ENCODE measurements around the gene TMEM141.
"Not testable (repeated sequence)": the region's sequence is repeated elsewhere in the genome, so short reads cannot be mapped to it uniquely, and the experiment has no call there.

TMEM141 gene

DNA sequence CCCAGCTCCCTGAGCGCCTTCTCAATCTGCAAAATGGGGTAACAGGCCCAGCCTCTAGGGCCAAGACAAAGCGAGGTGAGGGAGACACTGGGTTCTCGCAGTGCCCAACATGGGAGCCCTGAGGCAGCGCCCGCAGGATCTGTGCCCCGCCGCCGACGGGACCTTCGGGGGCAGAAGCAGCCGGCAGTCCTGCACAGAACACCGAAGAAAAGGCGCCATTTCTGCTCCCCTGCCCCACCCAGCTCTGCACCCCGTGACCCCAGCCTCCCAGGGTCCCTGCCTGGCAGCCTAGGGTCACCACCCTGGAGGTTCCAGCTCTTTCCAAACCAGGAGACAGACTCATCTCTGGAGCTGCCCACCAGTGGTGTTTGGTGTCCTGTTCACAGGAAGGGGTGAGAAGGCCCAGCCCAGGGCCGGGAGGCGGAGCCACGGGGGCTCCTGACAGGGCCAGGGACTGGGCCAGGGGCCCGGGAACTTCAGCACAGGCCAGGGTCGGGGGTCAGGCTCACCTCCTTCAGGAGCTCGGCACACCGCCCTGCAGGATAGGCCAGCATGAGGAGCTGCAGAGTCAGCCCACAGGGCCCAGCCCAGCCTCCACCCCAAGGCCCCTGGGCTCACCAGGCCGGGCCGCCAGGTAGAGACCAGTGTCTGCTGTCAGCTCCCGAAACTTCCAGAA, 36.4 kb upstream of the TMEM141 start:
- ChIA-PET CTCF (interaction anchor here (0.6 kb wide), 1 partner anchor 9 kb away, joined by 3 read pairs; no protein-coding TSS in a partner anchor), POLR2A (ENCODE audit: low non-redundant PET) (interaction anchor here (0.7 kb wide), 1 partner anchor 298 kb away, joined by 3 read pairs; no protein-coding TSS in a partner anchor)
- TF ChIP-seq, protein P1, sequence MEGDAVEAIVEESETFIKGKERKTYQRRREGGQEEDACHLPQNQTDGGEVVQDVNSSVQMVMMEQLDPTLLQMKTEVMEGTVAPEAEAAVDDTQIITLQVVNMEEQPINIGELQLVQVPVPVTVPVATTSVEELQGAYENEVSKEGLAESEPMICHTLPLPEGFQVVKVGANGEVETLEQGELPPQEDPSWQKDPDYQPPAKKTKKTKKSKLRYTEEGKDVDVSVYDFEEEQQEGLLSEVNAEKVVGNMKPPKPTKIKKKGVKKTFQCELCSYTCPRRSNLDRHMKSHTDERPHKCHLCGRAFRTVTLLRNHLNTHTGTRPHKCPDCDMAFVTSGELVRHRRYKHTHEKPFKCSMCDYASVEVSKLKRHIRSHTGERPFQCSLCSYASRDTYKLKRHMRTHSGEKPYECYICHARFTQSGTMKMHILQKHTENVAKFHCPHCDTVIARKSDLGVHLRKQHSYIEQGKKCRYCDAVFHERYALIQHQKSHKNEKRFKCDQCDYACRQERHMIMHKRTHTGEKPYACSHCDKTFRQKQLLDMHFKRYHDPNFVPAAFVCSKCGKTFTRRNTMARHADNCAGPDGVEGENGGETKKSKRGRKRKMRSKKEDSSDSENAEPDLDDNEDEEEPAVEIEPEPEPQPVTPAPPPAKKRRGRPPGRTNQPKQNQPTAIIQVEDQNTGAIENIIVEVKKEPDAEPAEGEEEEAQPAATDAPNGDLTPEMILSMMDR (conservative IDR thresholded peaks at IDR 0.05; ENCODE audit: low read depth), result no peak
- no peak for DNase-seq (ENCODE audit: low spot score)
- no peak overlapping the region for H3K27ac ChIP-seq

DNA sequence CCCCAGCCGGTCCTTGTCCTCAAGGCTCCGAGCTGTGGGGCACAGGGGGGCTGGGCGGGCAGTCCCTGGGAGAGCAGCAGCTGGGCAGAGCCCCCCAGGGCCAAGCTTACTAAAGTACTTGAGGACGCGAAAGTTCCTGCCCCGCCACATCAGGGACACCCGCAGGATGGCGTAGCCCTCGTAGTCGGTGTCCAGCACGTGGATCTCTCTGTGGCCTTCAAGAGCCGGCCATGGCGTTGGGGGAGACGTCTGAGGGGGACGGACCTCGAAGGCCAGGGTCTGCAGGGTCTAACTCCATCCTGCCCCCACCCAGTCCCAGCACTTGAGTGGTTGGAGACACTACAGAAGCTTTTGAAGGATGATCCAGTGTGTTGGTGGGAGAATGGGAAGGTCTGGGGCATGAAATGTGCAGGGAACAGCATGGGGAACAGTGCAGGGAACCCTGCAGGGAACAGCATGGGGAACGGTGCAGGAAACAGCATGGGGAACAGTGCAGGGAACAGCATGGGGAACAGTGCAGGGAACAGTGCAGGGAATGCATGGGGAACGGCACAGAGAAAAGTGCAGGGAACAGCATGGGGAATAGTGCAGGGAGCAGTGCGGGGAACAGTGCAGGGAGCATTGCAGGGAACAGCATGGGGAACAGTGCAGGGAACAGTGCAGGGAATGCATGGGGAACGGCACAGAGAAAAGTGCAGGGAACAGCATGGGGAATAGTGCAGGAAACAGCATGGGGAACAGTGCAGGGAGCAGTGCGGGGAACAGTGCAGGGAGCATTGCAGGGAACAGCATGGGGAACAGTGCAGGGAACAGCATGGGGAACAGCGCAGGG, 35.6 kb upstream of the TMEM141 start:
- DNase-seq (ENCODE audit: low spot score); H3K27ac ChIP-seq; CTCF ChIA-PET; POLR2A ChIA-PET (ENCODE audit: low non-redundant PET): not testable (repeated sequence)

DNA sequence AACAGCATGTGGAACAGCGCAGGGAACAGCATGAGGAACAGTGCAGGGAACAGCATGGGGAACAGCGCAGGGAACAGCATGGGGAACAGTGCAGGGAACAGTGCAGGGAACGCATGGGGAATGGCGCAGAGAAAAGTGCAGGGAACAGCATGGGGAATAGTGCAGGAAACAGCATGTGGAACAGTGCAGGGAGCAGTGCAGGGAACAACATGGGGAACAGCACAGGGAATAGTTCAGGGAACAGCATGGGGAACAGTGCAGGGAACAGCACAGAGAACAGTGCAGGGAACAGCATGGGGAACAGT, 35.1 kb upstream of the TMEM141 start:
- ChIA-PET CTCF (no interaction called here), POLR2A (ENCODE audit: low non-redundant PET) (no interaction called here)
- no peak overlapping the region for H3K27ac ChIP-seq
- DNase-seq (ENCODE audit: low spot score), result no peak
- TF ChIP-seq, protein P1 (conservative IDR thresholded peaks at IDR 0.05; ENCODE audit: low read depth), result no peak

DNA sequence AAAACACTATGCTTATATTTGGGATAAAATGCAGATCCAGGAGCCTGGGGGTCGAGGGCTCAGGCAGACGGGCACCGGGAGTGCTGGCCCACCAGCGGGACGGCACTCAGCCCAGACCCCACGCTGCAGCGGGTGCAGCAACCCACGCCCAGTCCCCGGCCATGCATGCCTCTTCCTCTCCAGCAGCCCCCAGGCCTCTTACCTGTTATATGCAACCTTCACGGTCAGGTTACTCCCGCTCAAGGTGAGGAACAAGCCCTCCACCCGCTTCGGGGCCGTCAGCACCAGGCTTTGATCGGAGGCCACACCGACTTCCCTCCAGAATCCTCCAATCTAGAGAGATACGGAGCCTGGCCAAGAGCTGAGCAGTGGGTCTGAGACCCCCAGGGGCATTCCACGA, 34.3 kb upstream of the TMEM141 start:
- no peak overlapping the region for H3K27ac ChIP-seq
- ChIA-PET CTCF (no interaction called here), POLR2A (ENCODE audit: low non-redundant PET) (no interaction called here)
- TF ChIP-seq, protein P1 (conservative IDR thresholded peaks at IDR 0.05; ENCODE audit: low read depth), result no peak
- DNase-seq (ENCODE audit: low spot score), result no peak

DNA sequence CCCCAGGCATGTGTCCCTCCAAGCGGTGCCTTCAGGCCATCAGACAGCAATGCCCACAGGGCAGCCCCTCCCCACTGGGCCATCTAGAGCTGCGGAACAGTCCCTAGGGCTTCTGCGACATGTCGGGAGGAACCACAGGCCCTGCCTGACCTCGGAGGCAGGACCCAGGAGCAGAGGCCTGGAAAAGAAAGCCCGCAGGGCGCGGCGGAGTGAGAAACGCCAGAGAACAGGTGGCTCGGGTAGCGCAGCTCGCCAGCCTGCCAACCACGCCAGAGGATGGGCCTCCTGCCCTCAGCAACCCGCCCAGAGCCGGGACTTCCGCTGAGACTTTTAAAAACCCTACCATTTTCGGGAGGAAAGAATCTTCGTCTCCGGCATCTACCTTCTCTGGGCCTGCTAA, 33.8 kb upstream of the TMEM141 start:
- TF ChIP-seq, protein P1 (conservative IDR thresholded peaks at IDR 0.05; ENCODE audit: low read depth), result no peak
- ChIA-PET CTCF (interaction anchor here (0.5 to 1.3 kb wide), 3 partner anchors 19 to 341 kb away, joined by 3 to 11 read pairs (median 5); no protein-coding TSS in a partner anchor), POLR2A (ENCODE audit: low non-redundant PET) (no interaction called here)
- H3K27ac ChIP-seq, result no peak overlapping the region
- DNase-seq (ENCODE audit: low spot score), result no peak

DNA sequence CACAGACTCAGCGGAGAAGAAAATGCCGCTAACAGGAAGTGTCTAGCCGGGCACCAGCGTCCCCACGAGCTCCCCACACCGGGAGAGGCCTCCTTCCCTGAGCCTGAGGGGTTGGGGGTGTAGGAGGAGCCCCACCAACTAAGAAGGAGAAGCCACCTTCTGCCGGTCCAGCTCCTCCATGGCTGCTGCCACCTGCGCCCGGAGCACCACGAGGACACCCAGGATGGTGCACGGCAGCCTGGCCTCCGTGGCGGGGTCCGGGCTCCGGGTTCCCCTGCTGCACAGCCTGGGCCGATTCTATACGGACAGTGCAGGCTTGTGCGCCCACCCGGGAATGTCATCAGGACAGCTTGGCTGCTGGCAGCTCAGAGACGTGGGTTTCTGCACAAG, 33.4 kb upstream of the TMEM141 start:
- POLR2A ChIA-PET (ENCODE audit: low non-redundant PET), result no interaction called here
- no peak for DNase-seq (ENCODE audit: low spot score)
- CTCF ChIA-PET, result interaction anchor here (0.5 to 1.3 kb wide), 7 partner anchors 20 to 340 kb away, joined by 3 to 11 read pairs (median 3); partner anchors contain the start of gene NPDC1
- no peak overlapping the region for H3K27ac ChIP-seq
- TF ChIP-seq, protein P1 (conservative IDR thresholded peaks at IDR 0.05; ENCODE audit: low read depth), result no peak

DNA sequence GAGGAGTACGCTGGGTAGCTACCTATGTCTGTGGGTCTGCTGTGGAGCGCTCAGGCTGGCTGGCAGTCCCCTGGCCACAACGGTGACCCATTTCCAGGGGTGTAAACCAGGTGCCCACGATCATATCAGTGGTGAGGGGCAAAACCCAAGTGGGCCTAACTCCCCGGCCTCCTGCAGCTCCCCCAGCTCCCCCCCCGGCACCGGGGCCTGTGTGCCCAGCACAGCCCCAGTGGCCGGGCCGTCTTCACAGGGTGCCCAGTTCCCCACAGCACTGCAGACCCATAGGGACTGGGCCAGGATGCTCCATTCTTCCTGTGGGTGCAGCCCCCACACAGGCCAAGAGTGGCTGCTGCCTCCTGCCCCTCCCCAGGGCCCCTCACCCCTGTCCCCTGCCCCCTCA, 32.1 kb upstream of the TMEM141 start:
- DNase-seq (ENCODE audit: low spot score), result no peak
- H3K27ac ChIP-seq, result no peak overlapping the region
- ChIA-PET CTCF (interaction anchor here (1.0 to 1.3 kb wide), 2 partner anchors 10 to 30 kb away, joined by 3 to 4 read pairs; no protein-coding TSS in a partner anchor), POLR2A (ENCODE audit: low non-redundant PET) (no interaction called here)
- TF ChIP-seq, protein P1 (conservative IDR thresholded peaks at IDR 0.05; ENCODE audit: low read depth), result no peak
